Breast epithelium (tissue), 3 donors: ENCODE measurements around the gene OR52E8.

Experiments used
- POLR2A ChIP-seq: fragments of 450-650 bp; IDR thresholded peaks from one replicate; pipeline ENCODE4 v1.6.1; 2016; ENCODE audit warnings: antibody characterized with exemption, mild to moderate bottlenecking, moderate library complexity
- TF ChIP-seq, protein P1 (sequence below), 3 donors: fragments of 450-650 bp; IDR thresholded peaks; one replicate each; pipeline ENCODE4 v1.5.1; 2016 to 2017; ENCODE audit warnings: antibody characterized with exemption in 3 of 3, mild to moderate bottlenecking in 3 of 3, moderate library complexity in 3 of 3

DNA sequence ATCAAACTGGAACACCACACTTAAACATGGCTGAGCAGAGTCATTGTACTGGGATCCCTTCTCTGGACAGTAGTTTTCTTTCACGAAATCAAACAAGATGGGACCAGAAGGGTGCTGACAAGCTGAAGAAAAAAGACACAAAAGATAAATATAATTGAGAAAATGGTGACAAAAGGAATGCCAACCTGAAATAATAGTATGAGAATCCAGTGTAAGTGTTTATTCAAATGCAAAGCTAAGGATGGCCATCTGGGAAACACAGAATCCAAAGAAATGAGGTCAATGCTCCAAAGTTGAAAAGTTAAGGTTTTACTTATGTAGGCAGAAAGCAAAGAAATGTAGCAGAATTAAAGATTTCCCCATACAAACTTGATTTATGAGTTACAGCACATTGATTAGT, 30.2 kb upstream of the OR52E8 start:
- TF ChIP-seq, protein P1, sequence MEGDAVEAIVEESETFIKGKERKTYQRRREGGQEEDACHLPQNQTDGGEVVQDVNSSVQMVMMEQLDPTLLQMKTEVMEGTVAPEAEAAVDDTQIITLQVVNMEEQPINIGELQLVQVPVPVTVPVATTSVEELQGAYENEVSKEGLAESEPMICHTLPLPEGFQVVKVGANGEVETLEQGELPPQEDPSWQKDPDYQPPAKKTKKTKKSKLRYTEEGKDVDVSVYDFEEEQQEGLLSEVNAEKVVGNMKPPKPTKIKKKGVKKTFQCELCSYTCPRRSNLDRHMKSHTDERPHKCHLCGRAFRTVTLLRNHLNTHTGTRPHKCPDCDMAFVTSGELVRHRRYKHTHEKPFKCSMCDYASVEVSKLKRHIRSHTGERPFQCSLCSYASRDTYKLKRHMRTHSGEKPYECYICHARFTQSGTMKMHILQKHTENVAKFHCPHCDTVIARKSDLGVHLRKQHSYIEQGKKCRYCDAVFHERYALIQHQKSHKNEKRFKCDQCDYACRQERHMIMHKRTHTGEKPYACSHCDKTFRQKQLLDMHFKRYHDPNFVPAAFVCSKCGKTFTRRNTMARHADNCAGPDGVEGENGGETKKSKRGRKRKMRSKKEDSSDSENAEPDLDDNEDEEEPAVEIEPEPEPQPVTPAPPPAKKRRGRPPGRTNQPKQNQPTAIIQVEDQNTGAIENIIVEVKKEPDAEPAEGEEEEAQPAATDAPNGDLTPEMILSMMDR (IDR thresholded peaks at IDR 0.05), result no peak
- no peak for TF ChIP-seq POLR2A
